CD14-positive monocyte (primary cell): ENCODE data around the gene COPG2. TPM values are rescaled to one million over a fixed set of nuclear protein-coding genes. Genes with fewer than 3 reads are reported as not detected.

Experiments used
- DNase-seq, 3 donors: peaks; one replicate each; pipeline ENCODE4 v3.0.0-alpha.2; 2011 to 2022
- H2AFZ ChIP-seq: 2 replicates; pipeline ENCODE4 v1.6.0; 2012; ENCODE audit warnings: mild to moderate bottlenecking, low read depth, low read length, inconsistent platforms; ENCODE audit not compliant: insufficient read depth, poor library complexity, severe bottlenecking
- H3K27ac ChIP-seq, 2 donors: 1 replicate in 1 of 2; 2 replicates in 1 of 2; pipeline ENCODE4 v1.5.1; 2012 to 2013; ENCODE audit warnings: low read length in 2 of 2, control low read depth in 1 of 2, inconsistent platforms in 1 of 2, low read depth in 1 of 2, mild to moderate bottlenecking in 1 of 2
- H3K27me3 ChIP-seq, 2 donors: one replicate each; pipeline versions ENCODE4 v1.6.0 to v1.6.1; 2011 to 2013; ENCODE audit warnings: low read length in 2 of 2; ENCODE audit not compliant: control insufficient read depth in 2 of 2, insufficient read depth in 2 of 2
- H3K36me3 ChIP-seq, 2 donors: replicated peaks in 1 of 2; 1 replicate in 1 of 2; 2 replicates in 1 of 2; pipeline versions ENCODE4 v1.5.1 to v1.6.1; 2012 to 2013; ENCODE audit warnings: low read length in 2 of 2, control low read depth in 1 of 2, inconsistent platforms in 1 of 2, mild to moderate bottlenecking in 1 of 2; ENCODE audit not compliant: insufficient read depth in 2 of 2, control insufficient read depth in 1 of 2
- H3K4me1 ChIP-seq, 2 donors: 1 replicate in 1 of 2; 2 replicates in 1 of 2; pipeline versions ENCODE4 v1.5.1 to v1.6.1; 2012 to 2013; ENCODE audit warnings: low read length in 2 of 2, control low read depth in 1 of 2, inconsistent platforms in 1 of 2, mild to moderate bottlenecking in 1 of 2, moderate library complexity in 1 of 2; ENCODE audit not compliant: insufficient read depth in 2 of 2, control insufficient read depth in 1 of 2
- H3K4me2 ChIP-seq: replicated peaks from 2 replicates; pipeline ENCODE3; 2012; ENCODE audit warnings: low read length, moderate library complexity, mild to moderate bottlenecking; ENCODE audit not compliant: poor library complexity, severe bottlenecking; ENCODE audit errors: extremely low read depth
- H3K4me3 ChIP-seq, 3 experiments: fragments of 200-600 bp in 1 of 3; sonication (generic) in 1 of 3; replicated peaks in 1 of 3; 1 replicate in 2 of 3; 2 replicates in 1 of 3; pipeline ENCODE4 v1.5.1; 2011 to 2013; ENCODE audit warnings: low read length in 3 of 3, mild to moderate bottlenecking in 3 of 3, control low read depth in 2 of 3, low read depth in 2 of 3, inconsistent platforms in 1 of 3, moderate library complexity in 1 of 3
- H3K79me2 ChIP-seq: 2 replicates; pipeline ENCODE4 v1.6.0; 2012; ENCODE audit warnings: mild to moderate bottlenecking, control low read depth, inconsistent platforms, low read length, moderate library complexity; ENCODE audit not compliant: insufficient read depth
- H3K9ac ChIP-seq: 2 replicates; pipeline ENCODE4 v1.6.0; 2017; ENCODE audit warnings: low read length, mild to moderate bottlenecking; ENCODE audit not compliant: insufficient read depth, poor library complexity, severe bottlenecking
- H3K9me3 ChIP-seq, 2 donors: replicated peaks in 1 of 2; 1 replicate in 1 of 2; 2 replicates in 1 of 2; pipeline versions ENCODE4 v1.5.1 to v1.6.1; 2012 to 2013; ENCODE audit warnings: low read length in 2 of 2, control low read depth in 1 of 2; ENCODE audit not compliant: control insufficient read depth in 1 of 2, insufficient read depth in 1 of 2
- H4K20me1 ChIP-seq: 2 replicates; pipeline ENCODE4 v1.6.0; 2012; ENCODE audit warnings: mild to moderate bottlenecking, low read length, control low read depth, moderate library complexity; ENCODE audit not compliant: insufficient read depth
- H3K27ac Mint-ChIP-seq, 7 donors: one replicate each; pipeline ENCODE4 v1.8.0; 2020; ENCODE audit warnings: mild to moderate bottlenecking in 7 of 7, mixed read lengths in 7 of 7, moderate library complexity in 6 of 7, inconsistent platforms in 2 of 7
- H3K27me3 Mint-ChIP-seq, 3 donors: one replicate each; pipeline ENCODE4 v1.8.0; 2021 to 2022; ENCODE audit warnings: low read depth in 3 of 3, mild to moderate bottlenecking in 3 of 3, mixed read lengths in 3 of 3, moderate library complexity in 3 of 3, inconsistent platforms in 1 of 3
- H3K36me3 Mint-ChIP-seq, 2 donors: one replicate each; pipeline ENCODE4 v1.8.0; 2020; ENCODE audit warnings: mixed read lengths in 2 of 2, inconsistent platforms in 1 of 2, mild to moderate bottlenecking in 1 of 2
- H3K4me1 Mint-ChIP-seq: one replicate; pipeline ENCODE4 v1.8.0; 2020; ENCODE audit warnings: mild to moderate bottlenecking, mixed read lengths
- H3K4me3 Mint-ChIP-seq, 2 donors: one replicate each; pipeline ENCODE4 v1.8.0; 2020; ENCODE audit warnings: mild to moderate bottlenecking in 2 of 2, mixed read lengths in 2 of 2, moderate library complexity in 1 of 2
- H3K9me3 Mint-ChIP-seq, 7 donors: one replicate each; pipeline ENCODE4 v1.8.0; 2020 to 2022; ENCODE audit warnings: mixed read lengths in 7 of 7, mild to moderate bottlenecking in 6 of 7, moderate library complexity in 6 of 7, inconsistent platforms in 2 of 7
- WGBS: methylation state at CpG from one replicate; pipeline ENCODE4 v1.1.5; 2013; ENCODE audit warnings: missing lambda C conversion rate; ENCODE audit not compliant: insufficient coverage; 5-methylcytosine and 5-hydroxymethylcytosine counted together
- intact Hi-C, 2 donors: fragments of 100-400 bp; cut with micrococcal nuclease; formaldehyde crosslinking; loops; one replicate each; pipeline versions ENCODE4 v1.15.0 to v1.15.1; 2023
- polyA plus RNA-seq, 3 donors: library from polyadenylated mRNA; depleted of rRNA in 1 of 3; unstranded in 2 of 3; stranded (reverse) in 1 of 3; fragments of 300-500 nt in 2 of 3; fragments of >200 nt in 1 of 3; fragmentation: Illumina TruSeq in 2 of 3; gene quantifications; 1 replicate in 2 of 3; 2 replicates in 1 of 3; pipeline ENCODE4 v1.2.3, GENCODE V29; 2012 to 2021
- TF ChIP-seq, protein P1 (sequence below): fragments of 200-600 bp; IDR thresholded peaks from one replicate; pipeline ENCODE4 v1.8.0; 2022; ENCODE audit warnings: antibody characterized with exemption, mild to moderate bottlenecking

COPG2 gene
- polyA plus RNA-seq, 3 donors: 2.7 to 10.3 (median 9.6) TPM

DNA sequence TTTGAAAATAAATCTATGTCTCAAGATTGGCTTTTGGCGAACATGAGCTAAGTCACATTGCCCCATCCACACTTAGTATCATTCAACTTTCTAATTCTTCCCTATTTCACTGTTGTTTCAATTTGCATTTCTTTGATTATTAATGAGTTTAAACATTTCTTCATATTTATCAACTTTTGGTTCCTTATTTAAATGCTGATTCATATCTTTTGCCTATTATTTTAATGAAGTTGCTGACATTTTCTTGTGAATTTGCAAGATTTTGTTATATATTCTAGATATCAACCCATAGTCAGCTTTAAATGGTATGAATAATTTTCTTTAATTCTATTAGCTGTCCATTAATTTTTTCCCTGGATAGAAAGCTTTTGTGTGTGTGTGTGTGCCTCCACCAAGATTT lies 32.2 kb upstream of the COPG2 start:
- no CpG with 5 or more reads among the region's 1 CpG for WGBS

GRCh38 chr7:130699686-130700085 lies 31.1 kb upstream of the COPG2 start:
- Histone ChIP-seq H3K9ac (no peak overlapping the region), H4K20me1 (no peaks in the 10 kb centered on the region), H3K79me2 (no peaks in the 10 kb centered on the region), H3K4me3 (no peak overlapping the region), H3K4me1 (peaks cover 0 to 6% of the 10 kb centered on the region in 2 donors), H2AFZ (no peak overlapping the region), H3K27me3 (no peaks in the 10 kb centered on the region), H3K27ac (no peak overlapping the region), H3K36me3 (no peaks in the 10 kb centered on the region), H3K9me3 (no peaks in the 10 kb centered on the region), H3K4me2 (no peak overlapping the region)
- Mint-ChIP-seq H3K9me3 (no peaks in the 10 kb centered on the region), H3K36me3 (no peaks in the 10 kb centered on the region), H3K27ac (no peak overlapping the region), H3K27me3 (peaks cover 0 to 2% (median 0%) of the 10 kb centered on the region in 3 donors), H3K4me1 (peaks cover 14% of the 10 kb centered on the region), H3K4me3 (no peak overlapping the region)
- TF ChIP-seq, protein P1, sequence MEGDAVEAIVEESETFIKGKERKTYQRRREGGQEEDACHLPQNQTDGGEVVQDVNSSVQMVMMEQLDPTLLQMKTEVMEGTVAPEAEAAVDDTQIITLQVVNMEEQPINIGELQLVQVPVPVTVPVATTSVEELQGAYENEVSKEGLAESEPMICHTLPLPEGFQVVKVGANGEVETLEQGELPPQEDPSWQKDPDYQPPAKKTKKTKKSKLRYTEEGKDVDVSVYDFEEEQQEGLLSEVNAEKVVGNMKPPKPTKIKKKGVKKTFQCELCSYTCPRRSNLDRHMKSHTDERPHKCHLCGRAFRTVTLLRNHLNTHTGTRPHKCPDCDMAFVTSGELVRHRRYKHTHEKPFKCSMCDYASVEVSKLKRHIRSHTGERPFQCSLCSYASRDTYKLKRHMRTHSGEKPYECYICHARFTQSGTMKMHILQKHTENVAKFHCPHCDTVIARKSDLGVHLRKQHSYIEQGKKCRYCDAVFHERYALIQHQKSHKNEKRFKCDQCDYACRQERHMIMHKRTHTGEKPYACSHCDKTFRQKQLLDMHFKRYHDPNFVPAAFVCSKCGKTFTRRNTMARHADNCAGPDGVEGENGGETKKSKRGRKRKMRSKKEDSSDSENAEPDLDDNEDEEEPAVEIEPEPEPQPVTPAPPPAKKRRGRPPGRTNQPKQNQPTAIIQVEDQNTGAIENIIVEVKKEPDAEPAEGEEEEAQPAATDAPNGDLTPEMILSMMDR: no peak
- intact Hi-C loops: no loop called here
- 67% methylated on average over 3 of the region's 4 CpGs for WGBS
- DNase-seq: no peak

More for the DNA sequence above, 32.2 kb upstream of the COPG2 start:
- Mint-ChIP-seq H3K4me3 (no peak overlapping the region), H3K27me3 (peaks cover 0 to 2% (median under 1%) of the 10 kb centered on the region in 3 donors), H3K9me3 (peaks cover 0 to 2% (median 0%) of the 10 kb centered on the region in 7 donors), H3K4me1 (peaks cover 14% of the 10 kb centered on the region), H3K36me3 (no peaks in the 10 kb centered on the region), H3K27ac (no peak overlapping the region)
- no peak overlapping the region for H3K4me3 ChIP-seq
- H3K4me2 ChIP-seq: no peak overlapping the region
- no peaks in the 10 kb centered on the region for H3K79me2 ChIP-seq
- H4K20me1 ChIP-seq: no peaks in the 10 kb centered on the region
- H3K4me1 ChIP-seq: peaks cover 0 to 6% of the 10 kb centered on the region in 2 donors
- no peaks in the 10 kb centered on the region for H3K9me3 ChIP-seq
- no peak overlapping the region for H3K9ac ChIP-seq
- no peak overlapping the region for H3K27ac ChIP-seq
- no peaks in the 10 kb centered on the region for H3K27me3 ChIP-seq
- no peak for DNase-seq
- TF ChIP-seq, protein P1: no peak
- H2AFZ ChIP-seq: no peak overlapping the region
- intact Hi-C loops: no loop called here
- H3K36me3 ChIP-seq: no peaks in the 10 kb centered on the region
